ENCODE results near the gene SPANXN4.

SPANXN4 gene

DNA sequence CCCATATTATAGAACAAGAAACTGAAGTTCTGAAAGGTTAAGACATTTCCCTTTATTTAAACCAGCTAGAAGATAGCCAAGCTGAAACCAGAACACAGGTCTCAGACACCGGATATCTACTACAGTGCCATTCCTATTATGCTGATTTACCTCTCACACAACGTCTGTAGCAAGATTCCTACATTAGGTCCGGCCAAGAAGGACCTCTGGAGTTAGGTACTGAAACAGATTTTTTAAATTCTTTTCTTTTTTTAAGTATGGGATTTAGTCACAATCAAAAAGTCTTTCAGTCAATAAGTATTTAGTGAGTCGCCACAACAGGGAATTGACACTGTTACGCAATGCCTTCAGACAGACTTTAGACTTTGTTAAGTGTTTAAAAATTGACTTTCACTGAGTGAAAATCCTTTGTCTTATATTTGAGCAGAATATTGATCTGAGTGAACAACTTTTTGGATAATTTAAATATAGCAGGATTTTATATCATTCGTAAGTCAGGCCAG lies 26.5 kb upstream of the SPANXN4 start:
- TF ChIP-seq, protein P1, sequence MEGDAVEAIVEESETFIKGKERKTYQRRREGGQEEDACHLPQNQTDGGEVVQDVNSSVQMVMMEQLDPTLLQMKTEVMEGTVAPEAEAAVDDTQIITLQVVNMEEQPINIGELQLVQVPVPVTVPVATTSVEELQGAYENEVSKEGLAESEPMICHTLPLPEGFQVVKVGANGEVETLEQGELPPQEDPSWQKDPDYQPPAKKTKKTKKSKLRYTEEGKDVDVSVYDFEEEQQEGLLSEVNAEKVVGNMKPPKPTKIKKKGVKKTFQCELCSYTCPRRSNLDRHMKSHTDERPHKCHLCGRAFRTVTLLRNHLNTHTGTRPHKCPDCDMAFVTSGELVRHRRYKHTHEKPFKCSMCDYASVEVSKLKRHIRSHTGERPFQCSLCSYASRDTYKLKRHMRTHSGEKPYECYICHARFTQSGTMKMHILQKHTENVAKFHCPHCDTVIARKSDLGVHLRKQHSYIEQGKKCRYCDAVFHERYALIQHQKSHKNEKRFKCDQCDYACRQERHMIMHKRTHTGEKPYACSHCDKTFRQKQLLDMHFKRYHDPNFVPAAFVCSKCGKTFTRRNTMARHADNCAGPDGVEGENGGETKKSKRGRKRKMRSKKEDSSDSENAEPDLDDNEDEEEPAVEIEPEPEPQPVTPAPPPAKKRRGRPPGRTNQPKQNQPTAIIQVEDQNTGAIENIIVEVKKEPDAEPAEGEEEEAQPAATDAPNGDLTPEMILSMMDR (IDR thresholded peaks at IDR 0.05; ENCODE audit: control insufficient read depth, extremely low read depth, insufficient read depth): no peak
- no peak for DNase-seq (ENCODE audit: low read depth)
- no peak overlapping the region for H3K4me3 ChIP-seq (ENCODE audit: low read depth, low read length)

DNA sequence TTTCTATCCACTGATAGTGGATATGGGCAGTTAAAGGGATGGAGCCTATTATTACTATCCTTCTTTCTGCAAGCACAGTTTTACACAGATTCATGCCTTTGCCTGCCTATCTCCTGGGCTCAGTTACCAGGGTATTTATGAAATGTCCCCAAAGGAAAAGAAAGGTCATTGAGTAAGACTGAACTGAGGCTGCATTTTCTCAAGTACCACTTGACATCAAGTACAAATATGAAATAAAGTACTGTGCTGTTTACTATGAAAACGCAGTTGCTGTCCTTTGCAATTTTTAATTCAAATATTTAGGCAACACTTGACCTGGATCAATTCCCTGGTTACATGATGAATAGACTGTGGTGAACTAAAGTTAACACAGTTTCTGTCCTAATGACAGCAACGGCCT lies 23.5 kb upstream of the SPANXN4 start:
- no peak for DNase-seq (ENCODE audit: low read depth)
- no peak overlapping the region for H3K4me3 ChIP-seq (ENCODE audit: low read depth, low read length)
- TF ChIP-seq, protein P1 (IDR thresholded peaks at IDR 0.05; ENCODE audit: control insufficient read depth, extremely low read depth, insufficient read depth): no peak

DNA sequence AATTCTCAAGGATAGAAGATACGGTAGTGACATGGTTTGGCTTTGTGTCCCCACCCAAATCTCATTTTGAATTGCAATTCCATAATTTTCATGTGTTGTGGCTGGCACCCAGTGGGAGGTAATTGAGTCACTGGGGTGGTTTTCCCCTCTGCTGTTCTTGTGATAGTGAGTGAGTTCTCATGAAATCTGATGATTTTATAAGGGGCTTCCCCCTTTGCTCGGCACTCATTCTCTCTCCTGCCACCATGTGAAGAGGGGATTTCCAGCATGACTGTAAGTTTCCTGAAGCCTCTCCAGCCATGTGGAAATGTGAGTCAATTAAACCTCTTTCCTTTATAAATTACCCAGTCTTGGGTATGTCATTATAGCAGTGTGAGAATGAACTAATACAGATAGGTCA lies 8.5 kb upstream of the SPANXN4 start:
- DNase-seq (ENCODE audit: low read depth): no peak
- no peak overlapping the region for H3K4me3 ChIP-seq (ENCODE audit: low read depth, low read length)
- TF ChIP-seq, protein P1 (IDR thresholded peaks at IDR 0.05; ENCODE audit: control insufficient read depth, extremely low read depth, insufficient read depth): no peak

DNA sequence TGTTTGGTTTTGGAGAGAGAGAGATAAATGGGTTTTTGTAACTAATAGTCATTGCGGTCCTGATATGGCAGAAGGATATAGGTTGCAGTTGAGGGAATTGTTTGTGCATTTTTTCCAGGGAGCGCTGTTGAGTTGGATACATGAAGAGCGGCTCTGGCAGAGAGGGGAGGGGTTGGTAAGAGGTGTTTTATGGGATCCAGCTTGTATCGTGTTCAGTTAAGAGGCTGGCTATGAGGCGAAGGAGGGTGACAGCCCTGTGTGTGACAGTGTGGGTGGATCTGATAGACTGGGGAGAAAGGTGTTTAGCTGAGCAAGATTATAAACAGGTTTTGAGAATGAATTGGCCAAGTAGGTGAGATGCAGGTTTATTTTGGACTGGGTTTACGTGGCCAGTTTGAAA lies 1.5 kb downstream of the SPANXN4 start:
- DNase-seq (ENCODE audit: low read depth): no peak
- no peak overlapping the region for H3K4me3 ChIP-seq (ENCODE audit: low read depth, low read length)
- TF ChIP-seq, protein P1 (IDR thresholded peaks at IDR 0.05; ENCODE audit: control insufficient read depth, extremely low read depth, insufficient read depth): no peak

DNA sequence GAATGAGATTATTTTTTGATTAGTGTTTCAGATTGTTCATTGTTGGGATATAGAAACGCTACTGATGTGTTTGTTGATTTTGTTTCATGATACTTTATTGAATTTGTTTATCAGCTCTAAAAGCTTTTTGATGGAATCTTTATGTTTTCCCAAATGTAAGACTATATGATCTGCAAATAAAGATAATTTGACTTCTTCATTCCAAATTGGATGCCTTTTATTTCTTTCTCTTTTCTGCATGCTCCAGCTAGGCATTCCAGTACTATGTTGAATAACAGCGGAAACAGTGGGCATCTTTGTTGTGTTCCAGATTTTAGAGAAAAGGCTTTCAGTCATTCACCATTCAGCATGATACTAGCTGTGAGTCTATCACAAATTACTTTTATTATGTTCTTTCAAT lies 21.8 kb downstream of the SPANXN4 start:
- TF ChIP-seq, protein P1 (IDR thresholded peaks at IDR 0.05; ENCODE audit: control insufficient read depth, extremely low read depth, insufficient read depth): no peak
- no peak overlapping the region for H3K4me3 ChIP-seq (ENCODE audit: low read depth, low read length)
- DNase-seq (ENCODE audit: low read depth): no peak

DNA sequence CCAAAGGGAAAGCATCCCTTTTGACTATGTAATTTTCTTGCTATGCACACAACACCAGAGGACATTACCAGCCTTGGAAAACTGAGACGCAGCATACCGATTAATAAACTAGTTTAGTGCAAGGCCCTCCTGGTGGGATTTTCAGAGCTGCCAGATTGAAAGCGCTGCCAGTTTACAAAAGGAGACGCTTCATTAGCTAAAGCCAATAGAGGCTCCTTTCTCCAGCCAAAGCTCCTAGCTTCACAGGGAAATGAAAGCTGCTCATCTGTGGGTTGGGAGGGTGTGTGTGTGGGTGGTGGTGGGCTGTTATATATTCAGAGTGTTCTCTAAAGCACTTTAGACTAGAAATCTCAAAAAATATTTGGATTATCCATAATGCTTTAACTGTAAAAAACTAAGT lies 32.4 kb downstream of the SPANXN4 start:
- H3K4me3 ChIP-seq (ENCODE audit: low read depth, low read length): no peak overlapping the region
- TF ChIP-seq, protein P1 (IDR thresholded peaks at IDR 0.05; ENCODE audit: control insufficient read depth, extremely low read depth, insufficient read depth): no peak
- no peak for DNase-seq (ENCODE audit: low read depth)

DNA sequence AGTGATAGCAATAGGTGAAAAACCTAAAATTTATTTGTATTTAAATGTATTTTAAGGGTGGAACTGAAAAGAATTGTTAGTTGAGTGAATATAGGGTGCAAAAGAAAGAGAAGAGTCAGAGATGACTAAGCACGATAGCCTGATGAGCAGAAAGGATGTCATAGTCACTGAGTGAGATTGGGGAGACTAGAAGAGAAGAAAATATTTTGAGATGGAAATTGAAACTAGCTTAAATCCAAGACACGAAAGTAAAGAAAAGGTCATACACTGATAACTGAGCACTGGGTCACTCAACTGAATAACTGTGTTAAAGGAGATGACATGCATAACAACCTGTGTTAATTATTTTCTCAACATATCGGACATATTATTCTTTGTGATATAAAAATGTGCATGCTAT lies 55.5 kb downstream of the SPANXN4 start:
- H3K4me3 ChIP-seq (ENCODE audit: low read depth, low read length): no peak overlapping the region
- DNase-seq (ENCODE audit: low read depth): no peak
- TF ChIP-seq, protein P1 (IDR thresholded peaks at IDR 0.05; ENCODE audit: control insufficient read depth, extremely low read depth, insufficient read depth): no peak

Measured in LNCaP clone FGC (cell line).